GM10266 (cell line): ENCODE data around the gene FOXM1.

Experiments used
- DNase-seq: peaks from one replicate; pipeline ENCODE4 v3.0.0; 2012; ENCODE audit errors: extremely low spot score
- CTCF ChIP-seq: IDR thresholded peaks from 2 replicates; pipeline ENCODE4 v1.5.1; 2012; ENCODE audit warnings: mild to moderate bottlenecking, low read depth; ENCODE audit not compliant: control insufficient read depth, insufficient read depth; ENCODE audit errors: missing control alignments

FOXM1 gene

GRCh38 chr12:2912216-2912575 lies 35.2 kb upstream of the FOXM1 start:
- DNase-seq, result no peak
- no peak for TF ChIP-seq CTCF

GRCh38 chr12:2904260-2904659 lies 27.3 kb upstream of the FOXM1 start:
- DNase-seq, result no peak
- no peak for TF ChIP-seq CTCF

GRCh38 chr12:2902272-2902880 lies 25.4 kb upstream of the FOXM1 start:
- no peak for TF ChIP-seq CTCF
- DNase-seq, result no peak

GRCh38 chr12:2900642-2901041 lies 23.7 kb upstream of the FOXM1 start:
- TF ChIP-seq CTCF, result no peak
- DNase-seq, result no peak

GRCh38 chr12:2897418-2897817 lies 20.4 kb upstream of the FOXM1 start:
- no peak for TF ChIP-seq CTCF
- DNase-seq, result no peak

- TF ChIP-seq CTCF, result no peak
- DNase-seq, result no peak
Observed at GRCh38 chr12:2895511-2895910, 18.5 kb upstream of the FOXM1 start.

- DNase-seq, result no peak
- TF ChIP-seq CTCF, result no peak
Observed at GRCh38 chr12:2895051-2895451, 18.1 kb upstream of the FOXM1 start.
